HG03135 (cell line): ENCODE data around the gene KCNIP3.
A peak's percentile ranks its signal among the peaks of the same experiment; 100 is the strongest.
"Not testable (repeated sequence)": the region's sequence is repeated elsewhere in the genome, so short reads cannot be mapped to it uniquely, and the experiment has no call there.

Experiments used
- ATAC-seq: cut with Tn5 transposase; IDR thresholded peaks from one replicate; pipeline ENCODE4 v1.9.1; 2021; ENCODE audit warnings: mild to moderate bottlenecking, moderate library complexity; ENCODE audit not compliant: unreplicated experiment

The KCNIP3 gene

DNA sequence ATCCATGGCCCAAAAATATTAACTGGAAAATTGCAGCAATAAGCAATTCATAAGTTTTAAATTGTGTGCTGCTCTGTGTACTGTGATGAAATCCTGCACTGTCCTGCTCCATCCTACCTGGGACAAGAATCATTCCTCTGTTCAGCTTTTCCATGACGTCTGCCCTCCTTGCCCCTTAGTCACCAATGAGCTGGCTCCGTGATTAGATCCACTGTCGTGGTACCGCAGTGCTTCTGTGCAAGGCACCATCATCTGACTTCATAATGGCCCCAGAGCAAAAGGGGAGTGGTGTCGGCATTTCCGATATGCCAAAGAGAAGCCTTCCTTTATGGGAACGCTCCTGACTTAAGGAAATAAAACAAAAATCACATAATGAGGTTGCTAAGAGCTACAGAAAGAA lies 101.9 kb downstream of the KCNIP3 start:
- ATAC-seq: no peak

- ATAC-seq: no peak
Observed at GRCh38 chr2:95401480-95401879, 104.3 kb downstream of the KCNIP3 start.

- ATAC-seq: peak; percentile 34
Observed at GRCh38 chr2:95402004-95402369, 104.8 kb downstream of the KCNIP3 start.

DNA sequence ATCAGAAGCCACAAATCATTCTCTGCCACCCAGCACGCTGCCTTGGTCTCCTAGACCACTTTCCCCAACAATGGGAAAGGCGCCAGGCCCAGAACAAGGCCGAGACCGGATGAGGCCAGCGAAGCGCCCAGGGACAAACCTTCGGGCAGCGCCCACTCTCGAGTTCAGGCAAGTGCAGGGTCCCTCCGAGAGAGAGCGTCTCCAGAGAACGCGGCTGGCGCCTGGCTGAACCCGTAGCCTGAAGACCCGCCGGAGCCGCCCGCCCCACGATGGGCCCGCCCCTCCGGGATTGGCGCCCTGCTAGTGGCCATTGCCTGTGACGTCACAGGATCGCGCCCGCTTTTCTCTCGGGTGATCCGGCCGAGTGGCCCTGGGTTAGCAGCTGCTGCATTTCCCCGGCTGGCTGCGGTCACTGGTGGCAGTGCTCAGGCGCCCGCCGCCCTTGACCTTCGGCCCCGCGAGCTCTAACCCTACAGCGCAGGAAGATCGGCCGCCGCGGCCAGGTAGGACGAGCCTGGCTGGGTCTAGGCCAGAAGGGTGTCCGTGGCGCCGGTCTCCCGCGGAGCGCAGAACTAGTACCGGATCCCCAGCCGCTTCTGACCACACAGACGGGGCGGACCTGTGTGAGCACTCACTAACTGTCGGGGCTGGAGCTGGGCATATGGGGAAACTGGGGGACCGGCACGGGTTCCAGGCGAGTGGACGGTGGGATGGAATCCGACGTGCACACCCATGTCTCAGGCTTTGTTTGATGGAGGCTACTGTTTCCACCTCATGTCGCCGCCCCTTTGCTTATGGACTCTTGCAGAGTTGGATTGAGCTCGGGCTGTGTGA lies 105.4 kb downstream of the KCNIP3 start, which contains the start of gene FAHD2A:
FAHD2A (plus strand) TSS at position 339 of the 834 bp plus-strand sequence. CDS start 2,851 bp downstream, outside the sequence.
- ATAC-seq: peak; percentile 95

DNA sequence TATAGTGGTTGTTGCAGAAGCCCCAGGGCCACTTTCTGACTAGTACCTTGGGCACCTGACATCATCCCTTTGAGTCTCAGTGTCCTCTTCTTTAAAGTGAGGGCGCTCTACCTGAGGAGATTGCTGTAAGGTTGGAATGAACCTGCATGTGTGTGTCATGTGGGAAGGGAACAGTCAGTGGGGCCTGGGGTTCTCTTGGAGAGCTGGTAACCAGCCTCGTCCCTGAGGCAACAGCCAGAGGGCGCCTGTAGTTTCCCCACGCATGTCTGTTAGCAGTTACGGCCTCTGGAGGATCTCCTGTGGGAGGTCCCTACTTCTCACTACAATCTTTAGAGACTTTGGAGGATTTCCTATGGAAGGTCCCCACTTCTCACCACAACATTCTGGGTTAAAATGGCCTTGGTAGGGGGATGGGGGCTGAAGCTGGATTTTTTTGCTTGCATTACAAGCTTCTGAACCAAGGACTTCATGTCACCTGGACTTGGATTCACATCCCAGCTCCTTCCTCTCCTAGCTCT lies 106.1 kb downstream of the KCNIP3 start:
- ATAC-seq: peak; percentile 12

DNA sequence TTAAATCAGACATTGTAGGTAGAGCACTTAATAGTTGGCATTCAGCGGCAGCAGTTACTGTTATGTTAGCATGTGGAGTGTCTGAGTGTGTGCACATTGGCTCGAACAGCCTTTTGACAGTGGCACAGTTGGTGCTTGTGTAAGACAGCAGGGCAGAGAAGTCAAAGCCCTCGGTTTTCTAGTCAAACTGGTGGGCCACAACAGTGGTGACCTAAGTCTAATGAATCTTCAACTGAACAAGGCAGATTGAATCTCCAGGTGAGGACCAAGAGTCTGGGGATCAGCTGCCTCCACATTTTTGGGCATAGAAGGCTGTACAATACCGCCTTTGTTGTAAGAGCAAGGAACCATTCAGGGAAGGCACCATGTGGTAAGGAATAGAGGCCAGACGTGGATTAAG lies 106.7 kb downstream of the KCNIP3 start:
- ATAC-seq: not testable (repeated sequence)

DNA sequence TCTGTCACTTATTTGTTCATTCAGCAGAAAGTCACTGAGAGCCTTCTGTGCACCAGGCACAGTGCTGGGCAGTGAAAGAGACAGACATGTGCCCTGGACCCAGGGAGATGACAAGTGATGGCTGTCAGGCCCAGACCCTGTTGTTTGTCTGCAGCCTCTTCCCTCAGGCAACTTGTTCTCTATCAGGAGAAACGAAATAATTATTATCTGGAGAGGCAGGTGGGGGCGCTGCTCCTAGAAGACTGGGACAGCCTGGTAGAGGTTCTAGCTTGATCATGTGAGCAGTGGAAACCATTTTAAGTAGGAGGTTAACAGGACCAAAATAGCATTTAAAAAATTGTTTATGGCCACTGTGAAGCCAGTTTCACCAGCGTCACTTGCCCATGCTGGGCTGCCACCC lies 107.5 kb downstream of the KCNIP3 start:
- not testable (repeated sequence) for ATAC-seq

- not testable (repeated sequence) for ATAC-seq
Observed at GRCh38 chr2:95411239-95411638, 114.1 kb downstream of the KCNIP3 start.

DNA sequence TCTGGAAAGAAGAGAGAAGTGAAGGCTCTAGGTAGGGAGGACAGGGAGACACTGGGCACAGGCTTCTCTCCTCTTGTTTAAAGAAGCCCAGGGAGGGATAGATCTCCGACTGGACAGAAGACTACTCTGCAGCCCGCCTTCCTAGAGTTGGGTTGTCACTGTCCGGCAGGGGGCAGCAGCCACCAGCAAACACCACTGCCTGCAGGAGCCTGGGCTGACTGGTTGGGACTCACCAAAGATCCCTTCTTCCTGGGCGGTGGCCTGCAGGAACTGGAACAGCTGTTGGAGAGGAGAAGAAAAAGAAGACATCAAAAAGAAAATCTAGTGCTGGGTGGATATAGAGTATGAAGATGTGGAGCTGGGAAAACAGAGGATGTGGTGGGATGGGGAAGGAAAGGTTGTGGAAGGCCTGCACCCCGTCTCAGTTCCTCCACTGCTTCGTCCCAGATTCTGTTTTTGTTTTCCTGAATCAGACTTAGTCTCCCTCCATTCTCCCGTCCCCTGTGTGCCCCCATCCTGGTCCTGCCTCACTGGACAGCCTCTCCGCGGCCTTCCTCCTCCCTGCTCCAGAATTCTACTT lies 117.0 kb downstream of the KCNIP3 start:
- ATAC-seq: not testable (repeated sequence)

GRCh38 chr2:95415138-95415537 lies 118.0 kb downstream of the KCNIP3 start:
- not testable (repeated sequence) for ATAC-seq

DNA sequence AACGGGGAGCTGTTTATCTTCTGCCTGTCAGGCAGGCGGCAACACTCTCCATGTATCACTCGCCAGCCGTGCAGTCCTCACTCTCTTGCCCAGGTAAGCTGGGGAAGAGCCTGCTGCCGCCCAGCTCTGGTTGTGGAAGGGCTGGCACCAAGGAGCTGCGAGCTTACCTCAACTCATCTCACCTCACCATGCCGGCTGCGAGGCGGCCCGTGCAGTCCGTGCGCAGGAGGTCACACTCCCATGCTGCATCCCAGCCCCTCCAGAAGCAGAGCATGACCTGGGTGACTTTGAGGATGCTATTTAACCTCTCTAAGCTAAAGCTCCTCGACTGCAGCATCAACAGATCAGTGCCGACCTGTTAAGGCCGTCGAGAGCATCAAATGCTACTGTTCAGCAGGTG lies 118.4 kb downstream of the KCNIP3 start:
- ATAC-seq: not testable (repeated sequence)

GRCh38 chr2:95427196-95427867 lies 130.2 kb downstream of the KCNIP3 start:
- not testable (repeated sequence) for ATAC-seq

DNA sequence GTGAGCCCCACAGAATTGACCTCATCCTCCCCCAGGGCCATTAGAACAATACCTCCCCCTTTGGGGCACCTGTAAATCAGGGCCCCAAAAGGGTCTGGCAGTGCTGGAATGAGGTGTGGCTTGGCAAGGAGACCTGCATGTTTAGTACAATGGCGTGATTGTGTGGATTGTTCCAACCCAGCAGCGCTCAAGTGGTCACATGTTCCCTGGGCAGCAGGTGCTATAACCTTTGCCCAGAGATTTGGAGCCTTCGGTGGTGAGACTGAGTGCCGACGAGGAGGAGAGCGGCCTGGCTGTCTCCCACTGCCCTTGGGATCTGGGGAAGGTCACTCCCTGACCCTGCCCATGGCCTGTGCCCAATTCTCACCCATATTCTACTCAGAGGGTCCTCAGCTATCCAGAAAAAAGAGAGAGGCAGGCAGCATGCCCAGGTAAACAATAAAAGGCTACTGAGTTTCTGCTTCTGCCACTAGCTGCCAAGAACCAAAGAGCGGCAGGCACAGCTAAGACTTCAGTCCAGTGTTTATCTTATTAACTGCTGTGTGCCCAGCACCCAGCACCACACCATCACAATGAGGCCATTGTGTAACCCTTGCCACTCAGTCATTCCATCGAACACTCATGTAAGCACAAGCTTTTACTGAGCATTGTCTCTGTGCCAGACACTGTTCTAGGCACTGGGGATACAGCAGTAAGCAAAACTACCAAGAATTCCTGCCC lies 132.8 kb downstream of the KCNIP3 start:
- ATAC-seq: not testable (repeated sequence)

DNA sequence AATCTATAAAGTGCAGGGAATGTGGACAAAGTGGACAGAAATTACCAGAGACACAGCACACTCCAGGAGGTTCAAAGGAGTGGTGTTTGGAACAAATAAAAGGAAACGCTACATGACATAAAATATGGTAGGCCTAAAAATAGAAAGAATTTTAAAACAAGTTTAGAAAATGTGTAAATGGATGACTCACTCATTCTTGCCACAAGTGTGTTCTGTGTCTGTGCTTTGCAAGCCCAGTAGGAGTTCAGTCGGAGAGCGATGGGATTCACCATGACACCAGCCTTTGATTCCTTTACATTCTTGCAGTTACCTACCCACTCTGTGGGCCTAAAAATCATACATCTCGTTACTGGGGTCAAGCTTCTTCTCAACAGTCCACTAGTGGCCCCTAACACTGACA lies 136.2 kb downstream of the KCNIP3 start:
- ATAC-seq: not testable (repeated sequence)

- not testable (repeated sequence) for ATAC-seq
Observed at GRCh38 chr2:95433973-95434372, 136.8 kb downstream of the KCNIP3 start.

GRCh38 chr2:95434507-95435076 lies 137.4 kb downstream of the KCNIP3 start:
- ATAC-seq: not testable (repeated sequence)

DNA sequence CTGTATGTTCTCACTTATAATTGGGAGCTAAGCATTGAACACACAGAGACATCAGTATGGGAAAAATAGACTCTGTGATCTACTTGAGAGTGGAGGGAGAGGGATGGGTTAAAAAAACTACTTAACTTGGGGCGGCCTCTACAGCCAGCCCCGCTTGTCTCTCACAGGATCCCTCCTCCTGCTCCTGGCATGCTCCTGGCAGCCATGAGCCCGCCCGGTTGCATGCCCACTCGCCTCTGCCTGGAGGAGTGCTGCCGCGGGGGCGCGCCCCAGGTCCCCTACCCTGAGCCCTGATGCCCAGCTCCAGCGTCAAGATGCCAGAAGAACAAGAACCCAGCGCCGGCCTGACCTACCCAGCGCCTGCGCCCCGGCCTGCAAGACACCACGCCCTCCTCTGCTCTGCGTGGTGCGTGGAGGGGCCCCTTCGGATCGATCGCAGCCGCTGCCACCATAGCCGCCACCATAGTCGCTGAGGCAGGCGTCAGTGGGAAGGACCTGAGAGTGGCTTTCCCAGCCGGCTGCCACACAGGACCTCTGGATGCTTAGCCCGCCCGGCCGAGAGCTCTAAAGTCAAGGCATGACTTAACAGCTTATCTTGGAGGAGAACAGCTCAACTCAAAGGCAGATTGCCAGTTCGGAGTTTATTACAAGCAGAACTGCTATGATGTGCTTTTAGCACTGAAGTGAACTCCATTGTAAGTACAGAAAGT lies 138.2 kb downstream of the KCNIP3 start:
- not testable (repeated sequence) for ATAC-seq
